Esophagus (tissue), 2 donors: ENCODE results near the gene GSPT2. TPM values are rescaled to one million over a fixed set of nuclear protein-coding genes. Genes with fewer than 3 reads are reported as not detected.

Source experiments
- H3K27ac ChIP-seq, 2 donors: one replicate each; pipeline ENCODE4 v1.5.1; 2013; ENCODE audit warnings: low read depth in 2 of 2, mild to moderate bottlenecking in 2 of 2, inconsistent platforms in 1 of 2, low read length in 1 of 2, moderate library complexity in 1 of 2
- H3K27me3 ChIP-seq, 2 donors: one replicate each; pipeline ENCODE4 v1.6.1; 2013; ENCODE audit warnings: low read length in 2 of 2, control low read depth in 1 of 2, mild to moderate bottlenecking in 1 of 2; ENCODE audit not compliant: insufficient read depth in 2 of 2, control insufficient read depth in 1 of 2
- H3K36me3 ChIP-seq, 2 donors: one replicate each; pipeline ENCODE4 v1.6.1; 2013; ENCODE audit warnings: low read length in 1 of 2; ENCODE audit not compliant: control insufficient read depth in 2 of 2, insufficient read depth in 2 of 2
- H3K4me1 ChIP-seq, 2 donors: one replicate each; pipeline ENCODE4 v1.6.1; 2013; ENCODE audit warnings: low read length in 1 of 2; ENCODE audit not compliant: control insufficient read depth in 2 of 2, insufficient read depth in 2 of 2
- H3K4me3 ChIP-seq, 2 donors: one replicate each; pipeline ENCODE4 v1.5.1; 2013; ENCODE audit warnings: low read length in 2 of 2, mild to moderate bottlenecking in 2 of 2, low read depth in 1 of 2, moderate library complexity in 1 of 2
- H3K9me3 ChIP-seq, 2 donors: one replicate each; pipeline ENCODE4 v1.6.1; 2013; ENCODE audit warnings: mild to moderate bottlenecking in 2 of 2, low read depth in 1 of 2, low read length in 1 of 2, moderate library complexity in 1 of 2; ENCODE audit not compliant: control insufficient read depth in 2 of 2, insufficient read depth in 1 of 2
- WGBS, 2 donors: extraction: QIAGEN DNeasy Blood & Tissue Kit; methylation state at CpG; one replicate each; pipeline ENCODE4 v1.1.7; 2013; 5-methylcytosine and 5-hydroxymethylcytosine counted together
- polyA plus RNA-seq, 2 donors: library from polyadenylated mRNA; stranded (reverse); fragments of 200-250 nt; gene quantifications; one replicate each; pipeline ENCODE4 v1.2.3, GENCODE V29; 2013
- donor health status: healthy with polysubstance abuse.
- donor health status: Bipolar disorder and iron deficiency.

The GSPT2 gene
- polyA plus RNA-seq, 2 donors, result 0.67 to 1.2 TPM

DNA sequence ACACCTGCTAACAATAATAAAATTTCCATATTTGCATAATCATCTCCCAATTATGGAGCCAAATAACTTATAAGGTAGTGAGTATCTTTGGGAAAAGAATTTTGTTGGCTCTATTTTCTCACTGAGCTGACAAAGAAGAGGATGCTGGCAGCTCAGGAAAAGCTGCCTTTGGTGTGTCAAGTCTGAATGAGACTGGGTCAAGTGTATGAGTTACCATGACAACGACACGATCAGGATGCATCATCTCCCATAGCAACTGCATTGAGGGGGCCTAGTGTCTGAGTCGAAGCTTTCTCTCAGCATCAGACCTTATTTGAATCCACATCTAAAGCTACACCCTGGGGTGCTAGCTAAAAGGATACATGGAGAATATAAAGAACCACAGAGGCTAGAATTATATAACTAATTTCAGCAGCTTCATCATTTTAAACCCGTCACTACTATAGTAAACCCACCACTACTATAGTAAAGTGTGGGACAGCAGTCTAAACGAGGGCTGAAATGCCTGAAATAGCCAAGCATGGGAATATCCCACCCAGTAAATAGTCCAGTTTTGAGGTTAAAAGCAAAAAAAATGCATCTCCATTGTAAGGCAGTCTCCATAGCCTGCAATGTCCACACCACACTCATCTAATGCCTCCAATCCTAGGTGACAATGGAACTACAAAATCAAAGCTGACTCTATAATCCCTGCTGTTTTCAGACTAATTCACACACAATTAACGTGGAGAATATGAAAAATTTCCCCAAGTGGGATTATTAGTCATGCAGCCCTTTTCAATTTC is 16.0 kb downstream of the GSPT2 start:
- H3K4me1 ChIP-seq, result no peaks in the 10 kb centered on the region
- H3K9me3 ChIP-seq, result no peaks in the 10 kb centered on the region
- no peaks in the 10 kb centered on the region for H3K36me3 ChIP-seq
- H3K27ac ChIP-seq, result no peak overlapping the region
- H3K4me3 ChIP-seq, result no peak overlapping the region
- peaks cover 0 to 3% of the 10 kb centered on the region in 2 donors for H3K27me3 ChIP-seq
- 37 to 55% methylated on average over 6 of the region's 6 CpGs for WGBS, 2 donors

DNA sequence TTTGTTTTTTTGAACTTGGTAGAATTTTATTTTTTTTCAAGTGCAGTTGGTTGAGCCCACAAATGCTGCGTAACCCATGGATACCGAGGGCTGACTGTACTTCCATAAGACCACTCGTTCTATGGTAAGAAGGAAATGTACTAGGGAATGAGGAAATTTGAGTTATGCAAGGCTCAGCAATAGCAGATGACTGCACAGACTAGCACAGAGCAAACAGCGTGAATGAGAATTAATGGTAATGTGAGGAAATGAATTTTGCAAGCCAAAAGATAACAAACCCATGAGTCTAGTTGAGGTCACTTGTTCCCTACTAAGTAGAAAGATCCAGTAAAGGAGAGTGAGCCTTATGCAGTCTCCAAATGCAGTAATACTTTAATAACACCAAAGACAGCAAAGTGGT is 17.4 kb downstream of the GSPT2 start:
- no peak overlapping the region for H3K4me3 ChIP-seq
- no peaks in the 10 kb centered on the region for H3K9me3 ChIP-seq
- no peaks in the 10 kb centered on the region for H3K36me3 ChIP-seq
- H3K4me1 ChIP-seq, result no peaks in the 10 kb centered on the region
- peaks cover 0 to 3% of the 10 kb centered on the region in 2 donors for H3K27me3 ChIP-seq
- H3K27ac ChIP-seq, result no peak overlapping the region
- 77 to 84% methylated on average over 4 of the region's 4 CpGs for WGBS, 2 donors

DNA sequence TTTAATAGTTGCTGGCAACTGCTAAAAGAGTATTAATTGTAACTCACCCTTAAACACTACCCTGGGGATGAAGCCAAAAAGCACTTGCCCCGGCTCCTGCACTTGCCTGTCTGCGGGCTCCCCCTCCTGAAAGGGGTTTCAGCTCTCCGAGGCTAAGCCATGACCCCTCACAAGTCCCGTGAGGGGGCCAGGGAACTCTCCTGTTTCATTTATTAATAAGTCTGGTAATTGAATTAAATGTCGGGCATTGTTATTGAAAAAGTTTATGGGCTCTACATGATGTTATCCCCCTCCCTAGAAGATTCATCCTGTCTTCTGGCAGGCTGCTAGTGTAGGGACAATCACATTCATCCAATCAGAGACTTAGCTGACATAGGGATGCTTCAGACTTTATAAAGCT is 23.3 kb downstream of the GSPT2 start:
- Histone ChIP-seq H3K4me1 (no peaks in the 10 kb centered on the region), H3K27me3 (no peaks in the 10 kb centered on the region), H3K9me3 (no peaks in the 10 kb centered on the region), H3K4me3 (no peak overlapping the region), H3K36me3 (no peaks in the 10 kb centered on the region), H3K27ac (no peak overlapping the region)
- WGBS, 2 donors, result 74 to 77% methylated on average over 5 of the region's 5 CpGs

DNA sequence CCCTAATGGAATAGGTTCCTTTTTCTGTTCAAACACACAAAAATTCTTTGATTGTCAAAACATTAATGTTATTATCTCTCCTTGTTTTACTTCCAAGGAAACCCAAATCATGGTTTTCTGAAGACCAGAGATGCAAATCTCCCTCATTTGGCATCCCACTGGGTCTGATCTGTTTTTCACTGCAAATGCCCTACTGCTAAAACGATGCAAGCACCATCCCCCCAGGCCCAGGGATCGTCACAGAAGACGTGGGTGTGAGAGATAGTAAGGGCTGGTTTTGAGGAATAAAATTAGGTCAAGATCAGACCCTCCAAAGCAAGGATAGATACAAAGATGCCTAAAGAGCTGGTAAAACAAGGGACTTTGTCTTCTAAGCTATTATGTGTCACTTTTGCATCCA is 33.6 kb downstream of the GSPT2 start:
- Histone ChIP-seq H3K27me3 (no peaks in the 10 kb centered on the region), H3K4me3 (no peak overlapping the region), H3K27ac (no peak overlapping the region), H3K4me1 (no peaks in the 10 kb centered on the region), H3K36me3 (no peaks in the 10 kb centered on the region), H3K9me3 (no peaks in the 10 kb centered on the region)
- WGBS, 2 donors, result 11 to 34% methylated on average over 3 of the region's 3 CpGs

DNA sequence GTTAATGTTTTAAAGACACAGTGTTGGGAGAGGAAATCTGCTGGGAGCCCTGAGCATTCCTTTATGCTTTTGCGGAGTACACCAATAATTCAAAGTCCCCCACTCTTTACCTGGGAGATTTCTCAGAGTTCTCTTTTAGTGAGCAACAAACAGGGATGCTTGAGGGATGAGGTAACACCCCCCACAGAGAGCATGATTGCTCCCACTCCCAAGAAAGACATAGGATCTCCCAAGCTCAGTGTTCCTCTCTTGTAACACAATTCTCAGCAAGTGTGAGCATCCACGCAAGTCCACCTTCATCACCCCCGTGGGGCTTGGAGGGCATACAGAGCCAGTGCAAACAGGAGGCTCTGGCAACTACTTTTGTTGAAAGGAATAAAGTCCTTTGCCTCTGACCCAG is 36.1 kb downstream of the GSPT2 start:
- 67 to 84% methylated on average over 3 of the region's 3 CpGs for WGBS, 2 donors
- Histone ChIP-seq H3K4me1 (no peaks in the 10 kb centered on the region), H3K9me3 (no peaks in the 10 kb centered on the region), H3K4me3 (no peak overlapping the region), H3K27me3 (no peaks in the 10 kb centered on the region), H3K36me3 (no peaks in the 10 kb centered on the region), H3K27ac (no peak overlapping the region)

DNA sequence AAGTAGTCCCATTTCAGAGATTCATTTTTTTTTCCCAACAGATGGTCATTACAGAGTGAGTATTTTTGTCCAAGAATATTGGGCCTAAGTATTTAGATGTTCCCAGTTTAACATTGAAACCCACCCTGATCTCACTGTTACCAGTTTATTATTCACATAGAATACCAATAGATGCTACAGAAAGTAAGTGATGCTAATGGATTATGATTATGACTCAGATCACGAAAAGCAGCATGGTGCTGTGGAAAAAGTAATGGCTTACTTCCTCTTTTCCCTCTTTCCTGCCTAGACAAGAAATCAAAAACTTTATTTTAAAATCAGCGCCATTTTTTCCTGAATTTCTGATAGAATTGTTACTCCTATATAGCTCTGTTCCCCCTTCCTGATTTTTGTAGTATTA is 51.9 kb downstream of the GSPT2 start:
- Histone ChIP-seq H3K4me3 (no peak overlapping the region), H3K4me1 (no peaks in the 10 kb centered on the region), H3K27me3 (peaks cover 0 to 3% of the 10 kb centered on the region in 2 donors), H3K9me3 (no peaks in the 10 kb centered on the region), H3K27ac (no peak overlapping the region), H3K36me3 (no peaks in the 10 kb centered on the region)
- 73 to 83% methylated on average over 2 of the region's 2 CpGs for WGBS, 2 donors

Other genes with a start within 250 kb of the GSPT2 start
- gene NUDT11, start 246.8 kb upstream of the GSPT2 start, polyA plus RNA-seq, result under 1 TPM; 0.49 to 0.75 TPM
- gene CENPVL3, start 124.5 kb upstream of the GSPT2 start, polyA plus RNA-seq, result not detected
- not detected for gene CENPVL2, start 60.6 kb upstream of the GSPT2 start, polyA plus RNA-seq
- gene CENPVL1, start 32.9 kb upstream of the GSPT2 start, polyA plus RNA-seq, result not detected
- 10 to 100 TPM in 1 of 2 donors, 1 to 10 TPM in 1; 8.5 to 18.3 TPM for gene MAGED1, start 150.2 kb downstream of the GSPT2 start, polyA plus RNA-seq